ENCODE results near the gene RBM12. TPM values are rescaled to one million over a fixed set of nuclear protein-coding genes. Genes with fewer than 3 reads are reported as not detected.

The RBM12 gene
- total RNA-seq, 4 donors from 2014 or later = 9.8 to 23.7 (median 20.7) TPM

DNA sequence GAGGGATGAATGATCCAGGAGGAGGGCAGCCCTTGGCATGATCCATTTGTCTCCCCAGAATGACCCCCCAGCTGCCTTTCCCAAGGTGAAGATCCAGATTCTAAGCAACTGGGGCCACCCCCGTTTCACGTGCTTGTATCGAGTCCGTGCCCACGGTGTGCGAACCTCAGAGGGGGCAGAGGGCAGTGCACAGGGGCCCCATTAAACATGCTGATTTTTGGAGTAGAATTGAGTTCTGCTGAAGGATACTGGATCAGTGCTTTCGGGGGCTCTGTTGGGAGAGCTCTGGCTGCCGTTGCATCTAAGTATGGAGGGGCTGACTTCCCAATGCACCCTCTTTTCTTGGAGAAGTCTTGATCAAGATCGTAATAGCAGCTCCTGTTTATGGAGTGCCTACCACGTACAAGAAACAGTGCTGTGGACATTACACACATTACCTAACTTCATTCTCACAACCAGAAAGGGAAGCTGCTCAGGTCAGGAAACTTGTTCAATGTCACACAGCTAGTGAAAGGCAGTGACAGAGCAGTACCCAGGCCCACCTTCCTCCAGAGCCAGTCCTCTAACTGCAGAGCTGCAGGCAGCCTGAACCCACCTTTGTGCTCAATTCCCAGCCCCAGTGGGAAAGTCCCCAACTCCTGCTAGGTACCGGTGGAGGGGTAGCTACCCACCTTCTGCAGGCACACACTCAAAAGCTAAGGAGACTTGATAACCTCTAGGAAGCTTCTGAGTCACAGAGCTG is 43.7 kb downstream of the RBM12 start:
- no peak for ATAC-seq
- DNase-seq = no peak
- H3K36me3 ChIP-seq = peaks cover 4 to 28% of the 10 kb centered on the region in 2 donors

DNA sequence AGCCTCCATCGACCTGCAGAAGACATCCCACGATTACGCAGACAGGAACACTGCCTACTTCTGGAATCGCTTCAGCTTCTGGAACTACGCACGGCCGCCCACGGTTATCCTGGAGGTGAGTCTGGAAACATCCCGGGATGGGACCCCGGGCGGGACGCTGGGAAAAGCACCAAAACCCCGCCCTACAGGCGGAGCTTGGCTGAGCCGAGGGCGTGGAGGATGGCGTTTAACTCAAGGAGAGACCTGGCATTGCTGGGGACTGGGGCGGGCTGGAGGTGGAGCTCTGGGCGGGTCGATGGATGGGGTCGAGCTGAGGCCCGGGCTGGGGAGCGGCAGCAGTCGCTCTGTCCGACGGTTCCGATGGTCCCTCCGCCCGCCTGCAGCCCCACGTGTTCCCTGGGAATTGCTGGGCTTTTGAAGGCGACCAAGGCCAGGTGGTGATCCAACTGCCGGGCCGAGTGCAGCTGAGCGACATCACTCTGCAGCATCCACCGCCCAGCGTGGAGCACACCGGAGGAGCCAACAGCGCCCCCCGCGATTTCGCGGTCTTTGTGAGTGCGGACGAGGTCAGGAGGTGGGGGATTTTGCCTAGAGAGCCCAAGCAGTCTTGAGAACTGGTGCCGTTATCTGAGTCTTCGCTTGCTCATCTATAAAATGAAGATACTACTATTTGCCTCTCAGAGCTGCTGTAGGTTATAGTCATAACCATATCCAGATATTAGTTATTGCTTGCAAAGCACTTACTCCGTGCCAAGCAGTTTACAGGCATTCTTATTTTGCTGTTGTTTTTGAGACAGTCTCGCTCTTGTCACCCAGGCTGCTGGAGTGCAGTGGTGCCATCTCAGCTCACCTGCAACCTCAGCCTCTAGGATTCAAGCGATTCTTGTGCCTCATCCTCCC is 45.3 kb downstream of the RBM12 start:
- ATAC-seq (no peak), DNase-seq (peak; percentile 27 to 42)
- in situ Hi-C loops (cut with MboI; ENCODE audit: low sequenced_read_pairs in 4 of 4) = no loop called here
- peak overlapping the region in 3 of 4 donors; percentile 24 to 86 (median 85) for H3K27ac ChIP-seq
- peak overlapping the region; percentile 46 to 71 (median 71) for H3K4me3 ChIP-seq
- intact Hi-C loops (cut with DNase I; ENCODE audit: low total_unique reads) = loop anchor here (10.0 kb wide), 1 partner anchor 155 kb away; no protein-coding TSS in a partner anchor
- TF ChIP-seq POLR2A (IDR thresholded peaks at IDR 0.05) = peak in 1 of 2 donors; percentile 38
- TF ChIP-seq, protein P1, sequence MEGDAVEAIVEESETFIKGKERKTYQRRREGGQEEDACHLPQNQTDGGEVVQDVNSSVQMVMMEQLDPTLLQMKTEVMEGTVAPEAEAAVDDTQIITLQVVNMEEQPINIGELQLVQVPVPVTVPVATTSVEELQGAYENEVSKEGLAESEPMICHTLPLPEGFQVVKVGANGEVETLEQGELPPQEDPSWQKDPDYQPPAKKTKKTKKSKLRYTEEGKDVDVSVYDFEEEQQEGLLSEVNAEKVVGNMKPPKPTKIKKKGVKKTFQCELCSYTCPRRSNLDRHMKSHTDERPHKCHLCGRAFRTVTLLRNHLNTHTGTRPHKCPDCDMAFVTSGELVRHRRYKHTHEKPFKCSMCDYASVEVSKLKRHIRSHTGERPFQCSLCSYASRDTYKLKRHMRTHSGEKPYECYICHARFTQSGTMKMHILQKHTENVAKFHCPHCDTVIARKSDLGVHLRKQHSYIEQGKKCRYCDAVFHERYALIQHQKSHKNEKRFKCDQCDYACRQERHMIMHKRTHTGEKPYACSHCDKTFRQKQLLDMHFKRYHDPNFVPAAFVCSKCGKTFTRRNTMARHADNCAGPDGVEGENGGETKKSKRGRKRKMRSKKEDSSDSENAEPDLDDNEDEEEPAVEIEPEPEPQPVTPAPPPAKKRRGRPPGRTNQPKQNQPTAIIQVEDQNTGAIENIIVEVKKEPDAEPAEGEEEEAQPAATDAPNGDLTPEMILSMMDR (IDR thresholded peaks at IDR 0.05 in 4 of 5, conservative IDR thresholded peaks at IDR 0.05 in 1 of 5) = peak in 1 of 5 experiments; percentile 35
- no peaks in the 10 kb centered on the region for H3K9me3 ChIP-seq
- H3K4me1 ChIP-seq = peaks cover 18 to 32% of the 10 kb centered on the region in 2 donors
- H3K36me3 ChIP-seq = peaks cover 0 to 13% of the 10 kb centered on the region in 2 donors
- no peaks in the 10 kb centered on the region for H3K27me3 ChIP-seq

More for the DNA sequence above, 43.7 kb downstream of the RBM12 start:
- no peaks in the 10 kb centered on the region for H3K27me3 ChIP-seq
- intact Hi-C loops (cut with DNase I; ENCODE audit: low total_unique reads) (no loop called here), in situ Hi-C loops (cut with MboI; ENCODE audit: low sequenced_read_pairs in 4 of 4) (no loop called here)
- no peak overlapping the region for H3K27ac ChIP-seq
- no peak for TF ChIP-seq POLR2A (IDR thresholded peaks at IDR 0.05)
- TF ChIP-seq, protein P1 (IDR thresholded peaks at IDR 0.05 in 4 of 5, conservative IDR thresholded peaks at IDR 0.05 in 1 of 5) = no peak
- no peak overlapping the region for H3K4me3 ChIP-seq
- no peaks in the 10 kb centered on the region for H3K9me3 ChIP-seq
- peaks cover 18 to 32% of the 10 kb centered on the region in 2 donors for H3K4me1 ChIP-seq

- ATAC-seq (no peak), DNase-seq (no peak)
- Histone ChIP-seq H3K9me3 (no peaks in the 10 kb centered on the region), H3K4me1 (peaks cover 18 to 32% of the 10 kb centered on the region in 2 donors), H3K4me3 (peak overlapping the region; percentile 46 to 71 (median 71)), H3K27me3 (no peaks in the 10 kb centered on the region), H3K36me3 (peaks cover 0 to 8% of the 10 kb centered on the region in 2 donors), H3K27ac (peak overlapping the region; percentile 66 to 86 (median 80))
- in situ Hi-C loops (cut with MboI; ENCODE audit: low sequenced_read_pairs in 4 of 4) (no loop called here), intact Hi-C loops (cut with DNase I; ENCODE audit: low total_unique reads) (loop anchor here (10.0 kb wide), 1 partner anchor 154 kb away; no protein-coding TSS in a partner anchor)
- TF ChIP-seq POLR2A (IDR thresholded peaks at IDR 0.05) = no peak
- TF ChIP-seq, protein P1 (IDR thresholded peaks at IDR 0.05 in 4 of 5, conservative IDR thresholded peaks at IDR 0.05 in 1 of 5) = no peak
Measured at GRCh38 chr20:35618263-35619131, 46.2 kb downstream of the RBM12 start.

Data from gastrocnemius medialis (tissue), 4 donors.